ENCODE results near the gene AGO3.

Gene AGO3

GRCh38 chr1:35930593-35931445, at the start of gene AGO3:
AGO3 (plus strand) TSS chr1:35931105; CDS start chr1:35931427, 322 bp downstream.
- peak; percentile 91 for DNase-seq

GRCh38 chr1:35881850-35882273, 49.0 kb upstream of the AGO3 start:
- DNase-seq = no peak

- DNase-seq = no peak
Measured at GRCh38 chr1:35882586-35882944, 48.3 kb upstream of the AGO3 start.

GRCh38 chr1:35882945-35883634, 47.8 kb upstream of the AGO3 start, which contains the start of gene AGO1:
AGO1 (plus strand) TSS chr1:35883209; CDS start chr1:35883422, 213 bp downstream.
- peak; percentile 94 for DNase-seq

- DNase-seq = peak; percentile 24
Measured at GRCh38 chr1:35883635-35884101, 47.2 kb upstream of the AGO3 start.

- DNase-seq = no peak
Measured at GRCh38 chr1:35884934-35885333, 46.0 kb upstream of the AGO3 start.

- DNase-seq = no peak
Measured at GRCh38 chr1:35885961-35886558, 44.8 kb upstream of the AGO3 start.

GRCh38 chr1:35886577-35887431, 44.1 kb upstream of the AGO3 start:
- no peak for DNase-seq

GRCh38 chr1:35887508-35887907, 43.4 kb upstream of the AGO3 start:
- DNase-seq = no peak

- DNase-seq = no peak
Measured at GRCh38 chr1:35888255-35888654, 42.6 kb upstream of the AGO3 start.

GRCh38 chr1:35888981-35889380, 41.9 kb upstream of the AGO3 start:
- DNase-seq = peak; percentile 61

GRCh38 chr1:35893051-35893879, 37.6 kb upstream of the AGO3 start:
- DNase-seq = no peak

- DNase-seq = peak; percentile 88
Measured at GRCh38 chr1:35894183-35894582, 36.7 kb upstream of the AGO3 start.

- peak; percentile 8 for DNase-seq
Measured at GRCh38 chr1:35894656-35895055, 36.2 kb upstream of the AGO3 start.

GRCh38 chr1:35899941-35900340, 31.0 kb upstream of the AGO3 start:
- no peak for DNase-seq

- DNase-seq = no peak
Measured at GRCh38 chr1:35901235-35901634, 29.7 kb upstream of the AGO3 start.

GRCh38 chr1:35902671-35903070, 28.2 kb upstream of the AGO3 start:
- DNase-seq = no peak

GRCh38 chr1:35914717-35915116, 16.2 kb upstream of the AGO3 start:
- DNase-seq = no peak

GRCh38 chr1:35915693-35916092, 15.2 kb upstream of the AGO3 start:
- no peak for DNase-seq

GRCh38 chr1:35923791-35924221, 7.1 kb upstream of the AGO3 start:
- DNase-seq = no peak

GRCh38 chr1:35924838-35925237, 6.1 kb upstream of the AGO3 start:
- no peak for DNase-seq

- DNase-seq = no peak
Measured at GRCh38 chr1:35925741-35926140, 5.2 kb upstream of the AGO3 start.

Measured in inflammatory macrophage treated with lipopolysaccharide for 4 hours (primary cell).